Activated CD4-positive, alpha-beta T cell treated with anti-CD3 and anti-CD28 coated beads for 1 hour (primary cell): ENCODE measurements around the gene SETD2.
"Not testable (repeated sequence)": the region's sequence is repeated elsewhere in the genome, so short reads cannot be mapped to it uniquely, and the experiment has no call there.

Experiments
- DNase-seq: peaks from one replicate; pipeline ENCODE4 v3.0.0-alpha.2; 2020

Gene SETD2

GRCh38 chr3:47151836-47152235, 12.1 kb downstream of the SETD2 start:
- no peak for DNase-seq

- DNase-seq: no peak
Observed at GRCh38 chr3:47149339-47149933, 14.5 kb downstream of the SETD2 start.

- no peak for DNase-seq
Observed at GRCh38 chr3:47145272-47145671, 18.6 kb downstream of the SETD2 start.

- no peak for DNase-seq
Observed at GRCh38 chr3:47143068-47143467, 20.8 kb downstream of the SETD2 start.

- DNase-seq: not testable (repeated sequence)
Observed at GRCh38 chr3:47142536-47142935, 21.4 kb downstream of the SETD2 start.

- not testable (repeated sequence) for DNase-seq
Observed at GRCh38 chr3:47140973-47141461, 22.9 kb downstream of the SETD2 start.

- not testable (repeated sequence) for DNase-seq
Observed at GRCh38 chr3:47140553-47140952, 23.4 kb downstream of the SETD2 start.

GRCh38 chr3:47134311-47134710, 29.6 kb downstream of the SETD2 start:
- no peak for DNase-seq

GRCh38 chr3:47133641-47134040, 30.3 kb downstream of the SETD2 start:
- DNase-seq: no peak

- DNase-seq: no peak
Observed at GRCh38 chr3:47130557-47130956, 33.4 kb downstream of the SETD2 start.

- DNase-seq: no peak
Observed at GRCh38 chr3:47128137-47128536, 35.8 kb downstream of the SETD2 start.

- DNase-seq: no peak
Observed at GRCh38 chr3:47123857-47124256, 40.1 kb downstream of the SETD2 start.

GRCh38 chr3:47121409-47121808, 42.5 kb downstream of the SETD2 start:
- no peak for DNase-seq

GRCh38 chr3:47120138-47120537, 43.8 kb downstream of the SETD2 start:
- no peak for DNase-seq

- not testable (repeated sequence) for DNase-seq
Observed at GRCh38 chr3:47119387-47119786, 44.5 kb downstream of the SETD2 start.

GRCh38 chr3:47117807-47118364, 46.0 kb downstream of the SETD2 start:
- DNase-seq: no peak

GRCh38 chr3:47115524-47115923, 48.4 kb downstream of the SETD2 start:
- DNase-seq: not testable (repeated sequence)

GRCh38 chr3:47113669-47114365, 50.1 kb downstream of the SETD2 start:
- DNase-seq: no peak

- DNase-seq: no peak
Observed at GRCh38 chr3:47112997-47113396, 50.9 kb downstream of the SETD2 start.

- DNase-seq: no peak
Observed at GRCh38 chr3:47109393-47109792, 54.5 kb downstream of the SETD2 start.

GRCh38 chr3:47108546-47108945, 55.4 kb downstream of the SETD2 start:
- DNase-seq: no peak

- DNase-seq: no peak
Observed at GRCh38 chr3:47104259-47104658, 59.7 kb downstream of the SETD2 start.

GRCh38 chr3:47103619-47104018, 60.3 kb downstream of the SETD2 start:
- no peak for DNase-seq

- DNase-seq: no peak
Observed at GRCh38 chr3:47102081-47102600, 61.8 kb downstream of the SETD2 start.
